Endometrium (tissue), 2 donors: ENCODE results near the gene POLA2.
"Not testable (repeated sequence)": the region's sequence is repeated elsewhere in the genome, so short reads cannot be mapped to it uniquely, and the experiment has no call there.

ENCODE experiments used
- FAIRE-seq: peaks from 2 replicates; lab custom pipeline; 2012; peaks lifted over from hg19 to GRCh38; lab: Jason Lieb, UNC
- donor health status: control.
- donor health status: control.

POLA2 gene, protein sequence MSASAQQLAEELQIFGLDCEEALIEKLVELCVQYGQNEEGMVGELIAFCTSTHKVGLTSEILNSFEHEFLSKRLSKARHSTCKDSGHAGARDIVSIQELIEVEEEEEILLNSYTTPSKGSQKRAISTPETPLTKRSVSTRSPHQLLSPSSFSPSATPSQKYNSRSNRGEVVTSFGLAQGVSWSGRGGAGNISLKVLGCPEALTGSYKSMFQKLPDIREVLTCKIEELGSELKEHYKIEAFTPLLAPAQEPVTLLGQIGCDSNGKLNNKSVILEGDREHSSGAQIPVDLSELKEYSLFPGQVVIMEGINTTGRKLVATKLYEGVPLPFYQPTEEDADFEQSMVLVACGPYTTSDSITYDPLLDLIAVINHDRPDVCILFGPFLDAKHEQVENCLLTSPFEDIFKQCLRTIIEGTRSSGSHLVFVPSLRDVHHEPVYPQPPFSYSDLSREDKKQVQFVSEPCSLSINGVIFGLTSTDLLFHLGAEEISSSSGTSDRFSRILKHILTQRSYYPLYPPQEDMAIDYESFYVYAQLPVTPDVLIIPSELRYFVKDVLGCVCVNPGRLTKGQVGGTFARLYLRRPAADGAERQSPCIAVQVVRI

DNA sequence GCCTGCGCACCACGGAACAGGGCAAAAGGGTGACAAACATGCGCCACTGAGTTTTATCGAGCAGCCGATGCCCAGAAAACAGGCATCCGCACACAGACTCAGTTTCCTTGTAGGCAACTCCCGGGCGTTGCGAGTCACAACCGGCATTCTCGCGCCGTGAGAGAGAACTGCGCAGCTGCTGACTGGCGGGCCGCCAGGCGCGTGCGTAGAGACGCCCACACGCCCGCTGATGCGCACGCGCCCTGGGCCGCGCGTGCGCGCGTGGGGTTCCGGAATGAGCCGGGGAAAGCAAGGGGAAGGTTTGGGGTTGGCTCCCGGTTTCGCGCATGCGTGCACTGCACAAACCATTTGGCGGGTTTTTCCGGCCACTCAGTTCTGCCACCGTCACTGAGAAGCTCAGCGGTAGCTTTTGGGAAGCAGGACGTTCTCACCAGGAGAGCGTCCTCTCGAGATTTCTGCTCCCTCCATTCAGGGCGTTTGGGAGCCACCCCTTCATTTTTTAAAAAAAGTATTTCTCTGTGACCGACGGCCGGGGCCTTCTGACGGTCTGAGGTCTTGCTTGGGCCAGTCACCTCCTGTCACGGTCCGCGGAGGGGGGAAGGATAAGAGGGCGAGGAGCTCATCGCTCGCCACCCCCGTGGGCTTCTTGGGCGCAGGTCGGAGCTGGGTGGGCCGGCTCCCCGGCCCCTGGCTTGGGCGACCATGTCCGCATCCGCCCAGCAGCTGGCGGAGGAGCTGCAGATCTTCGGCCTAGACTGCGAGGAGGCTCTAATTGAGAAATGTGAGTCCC, at the start of gene POLA2:
POLA2 (plus strand) TSS at position 372 of the 790 bp plus-strand sequence; CDS start at position 703, 331 bp downstream.
- no peak for FAIRE-seq

DNA sequence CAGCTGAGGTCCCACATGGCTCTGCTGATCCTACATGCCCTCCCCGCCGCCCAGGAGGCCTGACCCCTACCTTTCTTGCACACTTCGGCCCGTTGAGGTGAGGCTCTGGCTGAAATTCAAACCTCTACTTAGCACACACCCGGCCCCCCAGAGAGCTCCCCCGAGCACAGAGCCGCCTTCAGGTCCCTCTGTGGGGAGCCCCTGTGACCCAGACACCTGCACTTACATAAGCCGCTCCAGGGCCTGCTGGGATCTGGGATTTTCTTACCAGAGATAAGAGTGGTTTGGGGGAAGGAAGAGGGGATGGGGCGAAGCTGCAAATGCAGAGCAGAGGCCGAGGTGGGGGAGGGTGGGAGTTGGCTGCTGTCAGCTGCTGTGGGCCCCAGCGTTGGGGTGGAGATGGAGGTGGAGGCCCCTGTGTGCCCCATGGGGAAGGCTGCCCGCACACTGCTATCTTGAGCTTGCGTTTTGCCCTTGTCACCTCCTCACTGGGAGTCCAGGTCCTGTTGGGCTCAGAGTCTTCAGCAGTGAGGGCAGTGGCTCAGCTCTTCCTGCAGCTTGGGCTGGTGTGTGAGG, 49.4 kb upstream of the POLA2 start:
- FAIRE-seq: no peak

DNA sequence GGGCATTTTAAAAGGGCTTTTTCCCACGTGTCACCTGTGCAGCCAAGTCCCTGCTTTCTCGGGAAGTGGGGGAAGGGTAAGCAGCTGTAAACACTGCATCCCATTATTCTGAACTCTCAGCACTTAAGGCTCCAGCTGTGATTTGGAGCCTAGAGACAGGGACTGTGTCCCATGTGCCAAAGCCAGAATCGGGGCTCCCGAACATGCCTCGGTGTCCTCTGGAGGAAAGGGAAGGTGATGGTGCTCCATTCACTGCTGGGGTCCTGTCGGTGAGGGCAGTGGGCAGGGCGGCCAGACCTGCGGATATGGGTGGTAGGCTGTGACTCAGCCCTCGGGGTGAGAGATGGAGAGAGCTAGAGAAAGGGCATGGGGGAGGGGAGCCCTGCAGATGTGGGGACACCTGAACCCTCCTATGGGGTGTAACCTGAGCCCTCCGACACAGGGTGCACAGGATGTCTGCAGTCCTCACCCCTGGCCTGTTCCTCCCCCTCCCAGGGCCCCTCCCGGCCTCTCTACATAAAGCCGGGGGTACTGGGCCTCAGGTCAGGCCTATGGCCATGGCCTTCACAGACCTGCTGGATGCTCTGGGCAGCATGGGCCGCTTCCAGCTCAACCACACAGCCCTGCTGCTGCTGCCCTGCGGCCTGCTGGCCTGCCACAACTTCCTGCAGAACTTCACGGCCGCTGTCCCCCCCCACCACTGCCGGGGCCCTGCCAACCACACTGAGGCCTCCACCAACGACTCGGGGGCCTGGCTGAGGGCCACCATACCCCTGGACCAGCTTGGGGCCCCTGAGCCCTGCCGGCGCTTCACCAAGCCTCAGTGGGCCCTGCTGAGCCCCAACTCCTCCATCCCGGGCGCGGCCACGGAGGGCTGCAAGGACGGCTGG, 48.2 kb upstream of the POLA2 start:
- no peak for FAIRE-seq

DNA sequence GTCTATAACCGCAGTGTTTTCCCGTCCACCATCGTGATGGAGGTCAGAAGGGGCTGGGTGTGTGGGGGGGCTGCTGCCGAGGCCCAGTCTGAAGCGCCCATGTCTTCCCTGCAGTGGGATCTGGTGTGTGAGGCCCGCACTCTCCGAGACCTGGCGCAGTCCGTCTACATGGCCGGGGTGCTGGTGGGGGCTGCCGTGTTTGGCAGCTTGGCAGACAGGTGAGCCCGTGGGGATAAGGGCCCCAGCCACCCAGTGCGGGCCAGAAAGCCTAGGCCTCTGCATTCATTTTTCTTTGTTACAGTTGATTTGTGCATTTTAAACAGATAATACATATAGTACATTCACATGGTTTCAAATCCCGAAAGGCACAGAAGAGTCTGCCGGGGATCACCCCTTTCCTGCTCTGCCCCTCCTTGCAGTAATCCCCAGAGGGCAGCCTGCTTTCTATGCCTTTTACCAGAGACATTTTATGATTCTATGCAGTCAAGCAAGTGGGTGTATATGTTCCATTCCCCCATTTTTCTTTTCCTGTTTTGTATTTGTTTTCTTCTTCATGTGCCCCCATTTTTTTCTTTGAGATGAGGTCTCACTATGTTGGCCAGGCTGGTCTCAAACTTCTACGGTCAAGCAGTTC, 47.4 kb upstream of the POLA2 start:
- FAIRE-seq: no peak

DNA sequence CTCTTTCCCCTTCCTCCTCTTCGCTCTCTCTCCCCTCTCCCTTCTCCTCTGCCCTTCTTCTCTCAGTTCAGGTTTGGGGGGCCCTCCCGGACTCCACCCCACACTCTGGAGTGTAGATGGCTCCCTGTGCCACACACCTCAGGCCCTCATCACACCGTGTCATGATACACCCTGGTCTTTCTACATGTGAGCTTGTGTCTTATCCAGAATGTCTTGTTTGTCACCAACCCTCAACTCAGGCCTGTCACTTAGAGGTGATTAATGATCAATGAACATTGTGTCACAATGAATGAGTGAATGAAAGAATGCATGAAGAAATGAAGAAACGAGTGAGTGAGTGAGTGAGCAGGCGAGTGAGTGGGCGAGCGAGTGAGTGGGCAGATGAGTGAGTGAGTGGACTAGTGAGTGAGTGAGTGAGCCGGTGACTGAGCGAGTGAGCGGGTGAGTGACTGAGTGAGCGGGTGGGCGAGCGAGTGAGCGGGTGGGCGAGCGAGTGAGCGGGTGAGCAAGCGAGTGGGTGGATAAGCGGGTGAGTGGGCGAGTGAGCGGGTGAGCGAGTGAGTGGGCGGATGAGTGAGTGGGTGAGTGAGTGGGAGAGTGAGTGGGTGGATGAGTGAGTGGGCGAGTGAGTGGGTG, 46.2 kb upstream of the POLA2 start:
- FAIRE-seq: no peak

DNA sequence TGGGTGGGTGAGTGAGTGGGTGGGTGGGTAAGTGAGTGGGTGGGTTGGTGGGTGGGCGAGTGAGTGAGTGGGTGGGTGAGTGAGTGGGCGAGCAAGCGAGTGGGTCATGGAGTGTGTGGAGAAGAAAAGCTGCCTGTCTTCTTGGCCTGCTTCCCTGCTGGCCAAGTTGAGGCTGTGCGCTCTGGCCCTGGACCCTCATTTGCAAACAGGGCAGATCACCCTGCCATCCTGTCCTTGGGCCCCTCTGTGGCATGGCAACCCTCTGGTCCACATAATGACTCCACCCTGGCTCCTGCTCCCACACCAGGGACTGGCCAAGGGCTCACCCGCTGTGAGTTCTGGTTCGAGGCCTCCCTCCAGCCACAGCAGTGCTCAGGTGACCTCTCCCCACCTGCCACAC, 44.9 kb upstream of the POLA2 start:
- FAIRE-seq: no peak

DNA sequence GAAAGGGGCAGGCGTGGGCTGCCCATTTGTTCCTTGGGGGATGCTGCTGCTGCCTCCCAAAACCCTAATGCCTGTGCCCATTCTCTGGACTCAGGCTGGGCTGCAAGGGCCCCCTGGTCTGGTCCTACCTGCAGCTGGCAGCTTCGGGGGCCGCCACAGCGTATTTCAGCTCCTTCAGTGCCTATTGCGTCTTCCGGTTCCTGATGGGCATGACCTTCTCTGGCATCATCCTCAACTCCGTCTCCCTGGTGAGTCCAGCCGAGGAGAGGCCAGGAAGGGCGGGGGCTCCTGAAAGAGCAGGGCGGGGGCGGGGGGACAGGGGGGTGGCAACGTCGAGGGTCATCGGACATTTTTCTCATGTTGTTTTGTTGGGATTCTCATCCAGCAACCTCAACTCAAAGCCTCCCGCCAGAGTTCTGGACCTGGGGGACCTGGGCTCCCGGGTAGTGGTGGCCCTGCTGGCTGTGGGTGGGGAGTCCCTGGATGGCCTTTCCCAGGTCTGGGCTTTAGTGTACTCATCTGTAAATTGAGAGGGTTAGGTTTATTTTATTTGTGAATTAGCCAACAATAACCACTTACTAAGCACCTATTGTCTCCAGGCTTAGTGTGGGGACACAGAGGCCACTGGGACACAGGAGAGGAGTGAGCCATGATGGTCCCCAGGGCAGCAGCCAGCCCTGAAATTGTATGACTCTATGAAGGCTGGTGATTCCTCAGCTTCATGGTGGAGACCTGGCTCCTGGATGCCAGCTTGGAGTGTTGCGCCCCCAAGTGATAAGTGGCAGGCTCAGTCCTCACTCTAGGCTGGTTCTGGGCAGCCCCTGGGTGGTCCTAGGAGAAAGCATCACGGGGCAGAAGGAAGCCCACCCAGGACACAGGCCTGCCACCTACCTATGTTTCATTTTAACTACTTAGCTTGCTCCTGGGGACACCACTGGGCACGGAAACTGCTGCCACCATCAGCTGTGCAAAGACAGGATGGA, 44.0 kb upstream of the POLA2 start:
- no peak for FAIRE-seq

DNA sequence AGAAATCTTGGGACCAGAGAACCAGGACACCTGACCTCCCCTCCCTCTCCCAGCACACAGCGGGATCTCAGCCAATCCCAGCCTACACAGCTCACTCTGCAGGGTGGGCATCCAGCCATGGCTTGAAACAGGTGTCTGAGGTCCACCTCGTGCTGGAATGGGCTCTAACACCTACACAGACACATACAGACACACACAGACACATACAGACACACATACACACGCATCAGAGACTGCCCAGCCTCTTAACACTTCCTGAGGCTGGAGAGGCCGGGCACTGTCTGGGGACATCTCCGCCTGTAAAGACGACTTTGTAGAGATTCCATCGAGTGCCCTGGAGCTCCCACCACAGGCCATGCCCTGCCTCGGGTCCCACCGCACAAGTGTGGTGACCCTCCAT, 43.3 kb upstream of the POLA2 start:
- no peak for FAIRE-seq

DNA sequence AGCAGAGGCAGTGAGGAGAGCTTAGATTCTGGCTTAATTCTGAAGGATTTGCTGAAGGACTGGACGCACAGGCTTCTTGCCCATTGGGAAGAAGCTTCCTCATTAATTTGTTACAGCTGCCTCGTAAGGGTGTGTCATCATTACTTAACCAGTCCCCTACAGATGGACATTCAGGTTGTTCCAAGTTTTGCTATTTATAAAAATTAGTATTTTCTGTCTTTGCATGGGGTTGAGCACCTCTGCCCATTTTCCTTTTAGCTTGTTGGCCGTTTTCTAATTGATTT, 41.9 kb upstream of the POLA2 start:
- FAIRE-seq: no peak

DNA sequence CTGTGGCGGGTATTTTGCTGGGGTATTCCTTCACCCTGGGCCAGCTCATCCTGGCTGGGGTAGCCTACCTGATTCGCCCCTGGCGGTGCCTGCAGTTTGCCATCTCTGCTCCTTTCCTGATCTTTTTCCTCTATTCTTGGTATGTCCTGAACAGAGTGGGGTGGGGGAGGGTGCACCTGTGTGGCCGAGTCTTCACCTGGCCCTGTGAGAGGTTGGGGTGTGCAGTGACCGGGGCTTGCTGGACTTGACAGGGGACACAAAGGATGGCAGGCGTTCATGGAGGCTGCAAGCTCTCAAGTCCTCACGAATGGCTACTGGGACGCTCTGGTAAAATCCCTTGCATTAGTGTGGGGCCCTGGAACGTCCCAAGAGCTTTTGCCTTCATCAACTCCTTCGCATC, 40.7 kb upstream of the POLA2 start:
- FAIRE-seq: no peak

DNA sequence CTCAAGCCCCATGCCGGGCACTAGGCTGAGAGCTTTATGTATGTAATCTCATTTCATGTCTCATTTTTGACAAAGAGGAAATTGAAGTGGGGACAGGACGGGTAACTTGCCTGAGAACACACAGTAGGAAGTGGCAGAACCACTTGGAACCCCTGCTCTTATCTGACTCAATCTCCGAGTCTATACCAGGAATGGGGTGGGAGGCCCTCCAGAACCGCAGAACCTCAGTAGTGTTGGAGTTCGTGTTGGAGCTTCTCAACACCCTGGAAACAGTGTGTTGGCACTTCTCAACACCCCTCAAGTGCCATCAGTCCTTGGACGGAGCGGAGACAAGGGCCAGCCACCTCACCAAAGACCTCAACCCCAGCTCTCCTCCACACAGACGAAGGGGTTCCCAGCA, 38.8 kb upstream of the POLA2 start:
- FAIRE-seq: no peak

DNA sequence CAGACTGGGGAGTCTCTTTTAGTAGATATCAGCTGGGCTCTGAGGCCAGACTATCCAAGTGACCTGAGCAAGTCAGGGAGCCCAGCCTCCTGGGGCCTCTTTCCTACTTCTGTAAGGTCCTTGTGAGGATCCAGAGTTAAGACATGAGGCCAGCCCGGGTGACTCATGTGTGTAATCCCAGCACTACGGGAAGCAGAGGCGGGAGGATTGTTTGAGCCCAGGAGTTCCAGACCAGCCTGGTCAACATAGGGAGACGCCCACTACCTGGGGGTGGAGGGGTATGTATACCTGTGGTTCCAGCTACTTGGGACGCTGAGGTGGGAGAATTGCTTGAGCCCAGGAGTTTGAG, 36.9 kb upstream of the POLA2 start:
- FAIRE-seq: no peak

DNA sequence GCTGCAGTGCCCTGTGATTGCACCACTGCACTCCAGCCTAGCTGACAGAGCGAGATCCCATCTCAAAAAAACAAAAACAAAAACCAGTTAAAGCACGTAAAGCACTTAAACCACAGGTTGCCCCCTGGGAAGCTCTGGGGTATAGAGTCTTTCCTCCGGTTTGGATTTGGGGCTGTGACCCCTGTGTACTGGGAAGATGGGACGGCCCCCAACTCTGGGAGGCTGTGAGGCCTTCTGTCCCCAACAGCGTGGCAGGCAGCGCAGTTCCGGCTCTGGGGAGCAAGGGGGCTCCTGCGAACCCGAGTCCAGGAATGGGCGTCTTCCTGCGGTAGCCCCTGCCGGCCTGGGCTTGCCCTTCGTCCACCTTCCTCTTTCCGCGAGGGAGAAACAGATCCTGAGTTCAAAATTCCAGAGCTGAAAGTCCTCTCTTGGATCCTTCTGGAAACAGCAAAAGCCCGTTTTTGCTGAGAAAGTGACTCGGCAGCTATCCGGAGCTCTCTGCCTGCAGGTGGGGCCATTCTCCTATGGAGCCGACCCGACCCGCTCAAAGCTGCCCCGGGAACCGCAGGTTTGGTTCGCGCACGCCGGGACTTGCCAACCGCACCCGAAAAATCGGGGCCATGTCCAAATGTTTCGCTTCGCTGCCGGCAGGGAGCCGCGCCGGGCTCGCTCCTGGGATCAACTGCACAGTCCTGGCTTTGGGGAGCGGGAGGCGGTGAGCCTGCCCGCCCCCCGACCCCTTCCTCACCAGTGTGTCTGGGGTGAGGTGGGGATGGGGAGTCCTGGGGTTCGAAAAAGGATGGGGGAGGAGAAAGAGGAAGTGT, 36.3 kb upstream of the POLA2 start:
- no peak for FAIRE-seq

DNA sequence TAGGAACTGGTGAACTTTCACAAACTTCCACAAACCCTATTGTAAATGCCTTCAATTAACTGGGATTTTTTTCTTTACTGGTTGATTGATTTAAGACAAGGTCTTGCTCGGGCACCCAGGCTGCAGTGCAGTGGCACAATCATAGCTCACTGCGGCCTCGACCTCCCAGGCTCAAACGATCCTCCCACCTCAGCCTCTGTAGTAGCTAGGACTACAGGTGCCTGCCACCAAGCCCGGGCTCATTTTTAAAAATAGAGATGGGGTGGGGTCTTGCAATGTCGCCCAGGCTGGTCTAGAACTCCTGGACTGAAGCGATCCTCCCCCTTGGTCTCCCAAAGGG, 35.7 kb upstream of the POLA2 start:
- no peak for FAIRE-seq

DNA sequence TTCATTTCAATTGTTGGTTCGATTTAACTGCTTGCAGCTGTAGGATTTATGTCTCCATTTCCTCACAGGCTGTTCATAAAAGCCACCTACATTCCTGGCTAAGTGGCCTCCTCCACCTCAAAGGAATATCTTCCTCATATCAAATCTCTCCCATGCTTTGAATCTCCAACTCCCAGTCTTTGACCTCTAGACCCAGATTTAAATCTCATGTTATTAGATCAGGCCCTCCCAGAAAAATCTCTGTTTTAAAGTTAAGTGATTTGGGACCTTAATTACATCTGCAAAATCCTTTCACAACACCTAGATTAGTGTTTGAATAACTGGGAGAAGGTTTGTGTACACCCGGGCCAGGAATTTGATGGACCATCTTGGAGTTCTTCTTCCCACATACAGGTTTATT, 33.9 kb upstream of the POLA2 start:
- no peak for FAIRE-seq

DNA sequence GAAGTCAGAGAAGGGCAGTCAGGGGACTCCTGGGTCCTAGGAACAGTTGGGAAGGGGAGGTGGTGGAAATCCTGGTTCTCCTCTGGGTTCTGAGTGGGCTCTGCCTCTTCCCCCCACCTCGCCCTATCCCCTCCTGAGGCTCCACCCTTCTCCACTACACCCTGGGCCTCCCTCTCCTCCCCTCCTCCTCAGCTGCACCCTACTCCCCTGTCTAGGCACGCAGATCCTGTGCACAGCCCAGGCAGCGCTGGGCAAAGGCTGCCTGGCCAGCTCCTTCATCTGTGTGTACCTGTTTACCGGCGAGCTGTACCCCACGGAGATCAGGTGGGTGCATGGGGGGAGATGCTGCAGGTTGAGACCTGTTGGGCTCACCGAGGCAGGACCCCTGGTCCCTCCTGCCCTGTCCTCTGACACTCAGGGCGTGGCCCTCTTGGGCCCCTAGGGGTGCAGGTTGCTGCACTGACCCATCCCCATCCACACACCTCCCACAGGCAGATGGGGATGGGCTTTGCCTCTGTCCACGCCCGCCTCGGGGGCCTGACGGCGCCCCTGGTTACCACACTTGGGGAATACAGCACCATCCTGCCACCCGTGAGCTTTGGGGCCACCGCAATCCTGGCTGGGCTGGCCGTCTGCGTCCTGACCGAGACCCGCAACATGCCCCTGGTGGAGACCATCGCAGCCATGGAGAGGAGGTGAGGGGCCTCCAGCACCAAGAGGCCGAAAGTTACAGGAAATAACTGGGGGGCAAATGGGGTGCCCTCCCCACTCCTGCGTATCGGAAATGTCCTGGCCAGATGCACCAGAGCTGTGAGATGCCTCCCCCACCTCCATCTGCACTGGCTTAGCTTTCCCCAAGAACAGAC, 25.3 kb upstream of the POLA2 start:
- FAIRE-seq: no peak

DNA sequence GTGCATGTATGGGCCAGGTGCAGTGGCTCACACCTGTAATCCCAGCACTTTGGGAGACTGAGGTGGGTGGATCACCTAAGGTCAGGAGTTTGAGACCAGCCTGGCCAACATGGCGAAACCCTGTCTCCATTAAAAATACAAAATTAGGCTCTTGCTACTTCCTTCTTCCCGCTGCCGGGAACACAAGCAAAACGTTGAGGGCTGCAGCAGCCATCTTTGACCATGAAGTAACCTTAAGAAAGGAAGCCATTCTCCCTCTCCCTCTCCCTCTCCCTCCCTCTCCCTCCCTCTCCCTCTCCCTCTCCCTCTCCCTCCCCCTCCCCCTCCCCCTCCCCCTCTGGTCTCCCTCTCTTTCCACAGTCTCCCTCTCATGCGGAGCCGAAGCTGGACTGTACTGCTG, 23.5 kb upstream of the POLA2 start:
- FAIRE-seq: not testable (repeated sequence)

DNA sequence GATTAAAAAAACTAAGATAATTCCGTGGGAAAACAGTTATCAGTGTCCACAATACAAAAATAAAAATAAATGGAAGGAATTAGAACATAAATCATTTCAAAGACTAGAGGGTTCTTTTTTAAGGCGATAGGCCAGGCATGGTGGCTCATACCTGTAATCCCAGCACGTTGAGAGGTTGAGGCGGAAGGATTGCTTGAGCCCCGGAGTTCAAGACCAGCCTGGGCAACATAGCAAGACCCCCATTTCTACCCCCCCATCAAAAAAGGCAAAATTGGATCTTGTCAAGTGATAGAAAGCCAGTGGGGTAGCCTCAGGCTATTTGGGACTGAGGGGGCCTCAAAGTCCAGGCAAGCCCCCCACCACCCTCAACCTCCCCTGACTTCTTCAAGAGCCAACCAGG, 20.6 kb upstream of the POLA2 start:
- no peak for FAIRE-seq
